Choroid plexus epithelial cell (primary cell): ENCODE results near the gene TXNDC16.

Source experiments
- DNase-seq: peaks from one replicate; pipeline ENCODE4 v3.0.0-alpha.2; 2010; ENCODE audit warnings: low read depth
- H3K4me3 ChIP-seq: 2 replicates; pipeline ENCODE4 v1.5.1; 2011; ENCODE audit warnings: low read depth, mild to moderate bottlenecking, control low read depth, low read length, moderate library complexity
- CTCF ChIP-seq: conservative IDR thresholded peaks from 2 replicates; pipeline ENCODE4 v1.5.1; 2011; ENCODE audit warnings: low read depth, mild to moderate bottlenecking, control low read depth, inconsistent platforms, low read length, moderate library complexity

The TXNDC16 gene

GRCh38 chr14:52434955-52435354, 117.3 kb downstream of the TXNDC16 start:
- no peak overlapping the region for H3K4me3 ChIP-seq
- TF ChIP-seq CTCF = no peak
- DNase-seq = no peak

- no peak for DNase-seq
- H3K4me3 ChIP-seq = no peak overlapping the region
- no peak for TF ChIP-seq CTCF
Observed at GRCh38 chr14:52430474-52430873, 121.8 kb downstream of the TXNDC16 start.

GRCh38 chr14:52429451-52429850, 122.9 kb downstream of the TXNDC16 start:
- no peak overlapping the region for H3K4me3 ChIP-seq
- no peak for TF ChIP-seq CTCF

GRCh38 chr14:52427460-52427859, 124.8 kb downstream of the TXNDC16 start:
- no peak for TF ChIP-seq CTCF
- no peak overlapping the region for H3K4me3 ChIP-seq
- no peak for DNase-seq

More at GRCh38 chr14:52429451-52429850, 122.9 kb downstream of the TXNDC16 start:
- no peak for DNase-seq

GRCh38 chr14:52422650-52423356, 129.5 kb downstream of the TXNDC16 start:
- no peak overlapping the region for H3K4me3 ChIP-seq
- DNase-seq = peak; percentile 12
- TF ChIP-seq CTCF = no peak

- no peak for TF ChIP-seq CTCF
- H3K4me3 ChIP-seq = no peak overlapping the region
- DNase-seq = no peak
Observed at GRCh38 chr14:52417139-52417538, 135.2 kb downstream of the TXNDC16 start.
